Esophagus squamous epithelium (tissue), 4 donors: ENCODE data around the gene CAND2.

Experiments
- CTCF ChIP-seq, 6 experiments: fragments of 450-650 bp in 4 of 6; fragments of 200-600 bp in 2 of 6; sonication (generic) in 2 of 6; IDR thresholded peaks; one replicate each; pipeline ENCODE4 v1.5.1; 2016 to 2019; ENCODE audit warnings: antibody characterized with exemption in 6 of 6, mild to moderate bottlenecking in 4 of 6, moderate library complexity in 4 of 6
- POLR2A ChIP-seq, 4 donors: fragments of 450-650 bp; IDR thresholded peaks; one replicate each; pipeline ENCODE4 v1.6.1; 2017; ENCODE audit warnings: antibody characterized with exemption in 4 of 4, mild to moderate bottlenecking in 4 of 4, moderate library complexity in 3 of 4

GRCh38 chr3:12877040-12877439 is 80.6 kb downstream of the CAND2 start:
- TF ChIP-seq CTCF (IDR thresholded peaks at IDR 0.05), result no peak
- TF ChIP-seq POLR2A (IDR thresholded peaks at IDR 0.05), result no peak
